Astrocyte of the spinal cord (primary cell): Measurements from ENCODE around the gene SH3BP1.

Source experiments
- DNase-seq: peaks from one replicate; pipeline ENCODE4 v3.0.0; 2011; ENCODE audit warnings: low read depth, low spot score
- H3K4me3 ChIP-seq: 2 replicates; pipeline ENCODE4 v1.5.1; 2011; ENCODE audit warnings: low read depth, mild to moderate bottlenecking, low read length, moderate library complexity
- CTCF ChIP-seq: IDR thresholded peaks from 2 replicates; pipeline ENCODE4 v1.5.1; 2012; ENCODE audit warnings: low read depth, mild to moderate bottlenecking, low read length, inconsistent platforms
- in situ Hi-C: cut with HindIII; loops from 2 replicates; pipeline ENCODE4 v1.10.0; 2017; ENCODE audit warnings: low sequenced_read_pairs

Gene SH3BP1

GRCh38 chr22:37704645-37705044, 65.2 kb downstream of the SH3BP1 start:
- H3K4me3 ChIP-seq = no peak overlapping the region
- in situ Hi-C loops = no loop called here
- DNase-seq = no peak
- no peak for TF ChIP-seq CTCF

- in situ Hi-C loops = no loop called here
- DNase-seq = no peak
- no peak for TF ChIP-seq CTCF
- no peak overlapping the region for H3K4me3 ChIP-seq
Measured at GRCh38 chr22:37705205-37705604, 65.7 kb downstream of the SH3BP1 start.
